Measurements from ENCODE around the gene FEZ2.

GRCh38 chr2:36513661-36514060, 84.3 kb downstream of the FEZ2 start:
- TF ChIP-seq CTCF (IDR thresholded peaks at IDR 0.05; ENCODE audit: poor library complexity, severe bottlenecking) (no peak), RAD21 (conservative IDR thresholded peaks at IDR 0.05) (no peak), POLR2AphosphoS5 (IDR thresholded peaks at IDR 0.05) (no peak), MXI1 (conservative IDR thresholded peaks at IDR 0.05; ENCODE audit: poor library complexity, severe bottlenecking) (no peak), SMC3 (conservative IDR thresholded peaks at IDR 0.05; ENCODE audit: poor library complexity) (no peak), EZH2 (IDR thresholded peaks at IDR 0.05; ENCODE audit: borderline replicate concordance, insufficient read depth, low read length, poor library complexity, severe bottlenecking) (no peak), REST (IDR thresholded peaks at IDR 0.05; ENCODE audit: borderline replicate concordance) (no peak), TAF1 (IDR thresholded peaks at IDR 0.05; ENCODE audit: low read depth) (no peak), EP300 (conservative IDR thresholded peaks at IDR 0.05; ENCODE audit: poor library complexity, severe bottlenecking) (no peak)

Measured in neural cell (in vitro differentiated cells).